Thymus (tissue), 11 donors: ENCODE data around the gene CCNYL1. TPM values are rescaled to one million over a fixed set of nuclear protein-coding genes. Genes with fewer than 3 reads are reported as not detected.

ENCODE experiments used
- DNase-seq, 9 donors: peaks; one replicate each; pipeline ENCODE4 v3.0.0-alpha.2; 2013; ENCODE audit warnings: low spot score in 9 of 9, low read depth in 6 of 9, missing footprints in 1 of 9
- H3K27ac ChIP-seq, 2 donors: one replicate each; pipeline ENCODE4 v1.5.1; 2013; ENCODE audit warnings: control low read depth in 1 of 2, low read depth in 1 of 2, low read length in 1 of 2, mild to moderate bottlenecking in 1 of 2, moderate library complexity in 1 of 2
- H3K27me3 ChIP-seq, 2 donors: one replicate each; pipeline ENCODE4 v1.5.1; 2013; ENCODE audit warnings: low read length in 1 of 2; ENCODE audit not compliant: control insufficient read depth in 2 of 2, insufficient read depth in 1 of 2
- H3K36me3 ChIP-seq, 2 donors: one replicate each; pipeline ENCODE4 v1.5.1; 2013; ENCODE audit warnings: low read length in 1 of 2, mild to moderate bottlenecking in 1 of 2, moderate library complexity in 1 of 2; ENCODE audit not compliant: control insufficient read depth in 2 of 2, insufficient read depth in 2 of 2
- H3K4me1 ChIP-seq, 2 donors: one replicate each; pipeline ENCODE4 v1.5.1; 2013; ENCODE audit warnings: low read length in 2 of 2; ENCODE audit not compliant: control insufficient read depth in 2 of 2, insufficient read depth in 2 of 2
- H3K4me3 ChIP-seq, 2 donors: one replicate each; pipeline ENCODE4 v1.5.1; 2013; ENCODE audit warnings: low read length in 2 of 2, control low read depth in 1 of 2, mild to moderate bottlenecking in 1 of 2
- H3K9me3 ChIP-seq, 2 donors: one replicate each; pipeline ENCODE4 v1.5.1; 2013; ENCODE audit warnings: low read length in 1 of 2, mild to moderate bottlenecking in 1 of 2; ENCODE audit not compliant: control insufficient read depth in 2 of 2, insufficient read depth in 1 of 2
- WGBS: extraction: QIAGEN DNeasy Blood & Tissue Kit; methylation state at CpG from one replicate; pipeline ENCODE4 v1.1.7; 2013; 5-methylcytosine and 5-hydroxymethylcytosine counted together
- polyA plus RNA-seq: library from polyadenylated mRNA; stranded (reverse); fragments of 200-250 nt; gene quantifications from one replicate; pipeline ENCODE4 v1.2.3, GENCODE V29; 2013
- total RNA-seq: library from RNA; stranded (reverse); fragments of 120-200 nt; gene quantifications from one replicate; pipeline ENCODE4 v1.2.4, GENCODE V29; 2013
- donor health status: healthy.

The CCNYL1 gene
- total and polyA plus RNA-seq, 2 donors, result 6.7 to 10.5 TPM

DNA sequence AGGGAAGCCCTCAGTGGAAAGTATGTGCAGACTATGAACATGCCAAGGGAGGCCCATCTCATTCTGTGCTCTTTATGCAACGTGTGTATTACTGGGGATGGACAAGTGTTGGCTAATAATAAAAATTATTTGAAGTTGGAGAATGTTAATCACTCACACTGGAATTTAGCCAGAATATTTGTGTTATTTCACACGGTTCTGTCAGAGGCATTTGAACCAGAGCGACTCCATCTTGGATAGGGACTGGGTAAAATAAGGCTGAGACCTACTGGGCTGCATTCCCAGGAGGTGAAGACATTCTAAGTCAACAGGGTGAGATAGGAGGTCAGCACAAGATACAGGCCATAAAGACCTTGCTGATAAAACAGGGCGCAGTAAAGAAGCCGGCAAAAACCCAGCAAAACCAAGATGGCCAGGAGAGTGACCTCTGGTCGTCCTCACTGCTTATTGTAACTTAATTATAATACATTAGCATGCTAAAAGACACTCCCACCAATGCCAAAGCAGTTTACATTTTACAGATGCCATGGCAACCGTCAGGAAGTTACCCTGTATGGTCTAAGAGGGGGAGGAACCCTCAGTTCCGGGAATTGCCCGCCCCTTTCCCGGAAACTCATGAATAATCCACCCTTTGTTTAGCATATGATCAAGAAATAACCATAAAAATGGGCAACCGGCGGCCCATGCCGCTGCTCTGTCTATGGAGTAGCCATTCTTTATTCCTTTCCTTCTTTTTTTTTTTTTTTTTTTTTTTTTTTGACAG lies 60.8 kb downstream of the CCNYL1 start:
- H3K27me3 ChIP-seq, result peaks cover 34 to 57% of the 10 kb centered on the region in 2 donors
- H3K4me1 ChIP-seq, result peaks cover 10 to 30% of the 10 kb centered on the region in 2 donors
- H3K4me3 ChIP-seq, result no peak overlapping the region
- peaks cover 0 to 4% of the 10 kb centered on the region in 2 donors for H3K9me3 ChIP-seq
- WGBS, result 96% methylated on average over 13 of the region's 13 CpGs
- H3K36me3 ChIP-seq, result no peaks in the 10 kb centered on the region
- H3K27ac ChIP-seq, result no peak overlapping the region
- DNase-seq, result no peak

DNA sequence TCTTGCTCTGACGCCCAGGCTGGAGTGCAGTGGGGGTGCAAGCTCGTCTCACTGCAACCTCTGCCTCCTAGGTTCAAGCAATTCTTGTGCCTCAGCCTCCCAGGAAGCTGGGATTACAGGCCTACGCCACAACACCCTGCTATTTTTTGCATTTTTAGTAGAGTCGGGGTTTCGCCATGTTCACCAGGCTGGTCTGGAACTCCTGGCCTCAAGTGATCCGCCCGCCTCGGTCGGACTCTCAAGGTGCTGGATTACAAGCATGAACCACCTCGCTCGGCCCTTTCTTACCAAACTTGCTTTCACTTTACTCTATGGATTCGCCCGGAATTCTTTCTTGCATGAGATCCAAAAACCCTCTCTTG lies 61.4 kb downstream of the CCNYL1 start:
- 97% methylated on average over 13 of the region's 13 CpGs for WGBS
- Histone ChIP-seq H3K9me3 (peaks cover 0 to 4% of the 10 kb centered on the region in 2 donors), H3K27me3 (peaks cover 28 to 52% of the 10 kb centered on the region in 2 donors), H3K36me3 (no peaks in the 10 kb centered on the region), H3K4me3 (no peak overlapping the region), H3K4me1 (peaks cover 10 to 24% of the 10 kb centered on the region in 2 donors), H3K27ac (no peak overlapping the region)
- DNase-seq, result no peak

DNA sequence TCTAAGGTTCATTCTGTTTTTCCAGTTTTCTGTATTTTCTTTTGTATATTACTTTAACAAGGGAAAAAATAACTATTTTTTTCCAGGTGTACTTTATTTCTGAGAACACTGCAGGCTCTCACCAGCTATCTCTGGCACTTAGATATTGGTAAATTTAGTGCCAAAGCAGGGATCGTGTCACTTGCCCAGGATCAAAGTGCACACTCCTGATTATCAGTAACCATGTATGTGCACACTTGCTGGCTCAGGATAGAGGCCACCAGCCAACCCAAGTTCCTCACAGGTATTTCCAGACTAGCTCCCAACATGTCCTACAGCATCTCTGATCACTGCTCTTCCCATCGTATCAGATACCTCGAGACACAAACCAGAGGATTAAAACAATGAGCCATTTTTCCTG lies 64.0 kb downstream of the CCNYL1 start:
- H3K27ac ChIP-seq, result no peak overlapping the region
- no peaks in the 10 kb centered on the region for H3K36me3 ChIP-seq
- WGBS, result 96% methylated on average over 3 of the region's 3 CpGs
- H3K27me3 ChIP-seq, result peaks cover 7 to 26% of the 10 kb centered on the region in 2 donors
- H3K4me1 ChIP-seq, result peaks cover 0 to 4% of the 10 kb centered on the region in 2 donors
- DNase-seq, result no peak
- no peaks in the 10 kb centered on the region for H3K9me3 ChIP-seq
- no peak overlapping the region for H3K4me3 ChIP-seq

- no peak for DNase-seq
- Histone ChIP-seq H3K4me1 (no peaks in the 10 kb centered on the region), H3K9me3 (no peaks in the 10 kb centered on the region), H3K36me3 (no peaks in the 10 kb centered on the region), H3K27ac (no peak overlapping the region), H3K4me3 (no peak overlapping the region), H3K27me3 (peaks cover 0 to 9% of the 10 kb centered on the region in 2 donors)
- WGBS, result 92% methylated on average over 6 of the region's 6 CpGs
Measured at GRCh38 chr2:207777124-207777523, 65.7 kb downstream of the CCNYL1 start.

GRCh38 chr2:207778298-207778882 lies 67.0 kb downstream of the CCNYL1 start:
- H3K27me3 ChIP-seq, result no peaks in the 10 kb centered on the region
- H3K36me3 ChIP-seq, result no peaks in the 10 kb centered on the region
- H3K4me3 ChIP-seq, result no peak overlapping the region
- H3K27ac ChIP-seq, result no peak overlapping the region
- DNase-seq, result no peak
- H3K4me1 ChIP-seq, result no peaks in the 10 kb centered on the region
- 85% methylated on average over 4 of the region's 4 CpGs for WGBS
- H3K9me3 ChIP-seq, result no peaks in the 10 kb centered on the region

DNA sequence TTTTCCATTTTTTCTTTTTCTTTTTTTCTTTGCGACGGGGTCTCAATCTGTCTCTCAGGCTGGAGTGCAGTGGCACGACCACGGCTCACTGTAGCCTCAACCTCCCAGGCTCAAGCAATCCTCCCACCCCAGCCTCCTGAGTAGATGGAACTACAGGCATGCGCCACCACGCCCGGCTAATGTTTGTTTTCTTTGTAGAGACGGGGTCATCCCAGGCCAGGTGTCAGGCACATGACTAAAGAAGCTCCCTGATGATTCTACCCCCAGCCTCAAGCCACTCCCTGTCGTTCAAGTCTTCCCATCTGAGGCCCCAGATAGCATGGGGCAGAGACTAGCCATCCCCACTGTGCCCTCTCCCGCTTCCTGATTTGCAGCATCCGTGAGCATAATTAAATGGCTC lies 68.1 kb downstream of the CCNYL1 start:
- DNase-seq, result no peak
- no peaks in the 10 kb centered on the region for H3K9me3 ChIP-seq
- H3K4me3 ChIP-seq, result no peak overlapping the region
- WGBS, result 93% methylated on average over 11 of the region's 11 CpGs
- no peaks in the 10 kb centered on the region for H3K36me3 ChIP-seq
- H3K4me1 ChIP-seq, result no peaks in the 10 kb centered on the region
- H3K27me3 ChIP-seq, result no peaks in the 10 kb centered on the region
- no peak overlapping the region for H3K27ac ChIP-seq

- Histone ChIP-seq H3K27ac (peak overlapping the region in 1 of 2 donors; percentile 53), H3K27me3 (no peaks in the 10 kb centered on the region), H3K4me3 (no peak overlapping the region), H3K36me3 (no peaks in the 10 kb centered on the region), H3K4me1 (no peaks in the 10 kb centered on the region), H3K9me3 (no peaks in the 10 kb centered on the region)
- no peak for DNase-seq
- WGBS, result 96% methylated on average over 10 of the region's 10 CpGs
Measured at GRCh38 chr2:207782238-207783030, 71.0 kb downstream of the CCNYL1 start.

DNA sequence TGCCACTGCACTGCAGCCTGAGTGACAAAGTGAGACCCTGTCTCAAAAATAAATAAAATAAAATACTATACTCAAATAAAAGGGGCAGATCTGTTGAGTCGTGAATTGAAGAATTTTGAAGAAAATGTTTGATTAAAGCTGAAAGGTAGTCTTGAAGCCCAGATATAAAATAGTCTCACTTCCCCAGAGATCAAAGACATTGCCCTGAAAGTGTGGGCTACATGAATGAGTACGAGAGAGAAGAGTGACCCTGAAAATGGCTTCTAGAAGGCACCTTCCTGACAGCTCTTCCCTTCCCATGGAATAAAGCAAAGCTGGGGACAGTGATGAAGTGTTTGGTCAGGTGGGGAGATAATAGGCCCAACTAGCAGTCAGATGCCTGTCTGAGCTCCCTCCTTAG lies 72.1 kb downstream of the CCNYL1 start:
- 88% methylated on average over 2 of the region's 2 CpGs for WGBS
- Histone ChIP-seq H3K36me3 (no peaks in the 10 kb centered on the region), H3K27me3 (no peaks in the 10 kb centered on the region), H3K27ac (no peak overlapping the region), H3K4me1 (no peaks in the 10 kb centered on the region), H3K9me3 (no peaks in the 10 kb centered on the region), H3K4me3 (no peak overlapping the region)
- DNase-seq, result no peak

DNA sequence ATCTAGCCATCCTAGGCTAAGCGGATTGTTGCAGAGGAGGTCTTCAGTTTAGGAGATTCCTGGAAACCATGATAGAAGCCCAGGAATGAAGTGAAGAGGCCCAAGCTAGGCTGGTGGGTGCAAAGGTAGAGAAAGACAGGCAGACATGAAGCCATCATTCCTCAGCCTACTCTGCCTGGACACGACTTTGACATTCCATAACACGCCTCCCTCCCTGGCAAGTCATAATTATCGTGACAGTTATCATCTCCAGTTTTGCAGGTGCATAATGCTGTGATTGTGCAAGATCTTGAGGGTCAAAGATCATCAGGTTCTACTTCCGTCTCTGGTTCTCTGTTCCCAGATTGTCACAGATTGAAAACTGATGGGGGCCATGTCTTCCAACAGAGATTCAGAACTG lies 73.5 kb downstream of the CCNYL1 start:
- H3K4me3 ChIP-seq, result no peak overlapping the region
- H3K27ac ChIP-seq, result no peak overlapping the region
- H3K27me3 ChIP-seq, result no peaks in the 10 kb centered on the region
- DNase-seq, result no peak
- 93% methylated on average over 5 of the region's 5 CpGs for WGBS
- no peaks in the 10 kb centered on the region for H3K4me1 ChIP-seq
- H3K36me3 ChIP-seq, result no peaks in the 10 kb centered on the region
- no peaks in the 10 kb centered on the region for H3K9me3 ChIP-seq
